Mammary epithelial cell (primary cell): ENCODE measurements around the gene TUBA4A.

ENCODE experiments used
- EZH2 ChIP-seq: IDR thresholded peaks from 2 replicates; pipeline ENCODE4 v1.6.1; 2012; ENCODE audit warnings: low read length, inconsistent platforms, borderline replicate concordance
- TF ChIP-seq, protein P1 (sequence below), 2 donors: IDR thresholded peaks in 1 of 2; conservative IDR thresholded peaks in 1 of 2; 2 replicates each; pipeline ENCODE4 v1.5.1; 2011 to 2012; ENCODE audit warnings: inconsistent platforms in 2 of 2, low read length in 2 of 2, mild to moderate bottlenecking in 2 of 2, control low read depth in 1 of 2, low read depth in 1 of 2; ENCODE audit not compliant: insufficient read depth in 1 of 2; ENCODE audit errors: extremely low read depth in 1 of 2

DNA sequence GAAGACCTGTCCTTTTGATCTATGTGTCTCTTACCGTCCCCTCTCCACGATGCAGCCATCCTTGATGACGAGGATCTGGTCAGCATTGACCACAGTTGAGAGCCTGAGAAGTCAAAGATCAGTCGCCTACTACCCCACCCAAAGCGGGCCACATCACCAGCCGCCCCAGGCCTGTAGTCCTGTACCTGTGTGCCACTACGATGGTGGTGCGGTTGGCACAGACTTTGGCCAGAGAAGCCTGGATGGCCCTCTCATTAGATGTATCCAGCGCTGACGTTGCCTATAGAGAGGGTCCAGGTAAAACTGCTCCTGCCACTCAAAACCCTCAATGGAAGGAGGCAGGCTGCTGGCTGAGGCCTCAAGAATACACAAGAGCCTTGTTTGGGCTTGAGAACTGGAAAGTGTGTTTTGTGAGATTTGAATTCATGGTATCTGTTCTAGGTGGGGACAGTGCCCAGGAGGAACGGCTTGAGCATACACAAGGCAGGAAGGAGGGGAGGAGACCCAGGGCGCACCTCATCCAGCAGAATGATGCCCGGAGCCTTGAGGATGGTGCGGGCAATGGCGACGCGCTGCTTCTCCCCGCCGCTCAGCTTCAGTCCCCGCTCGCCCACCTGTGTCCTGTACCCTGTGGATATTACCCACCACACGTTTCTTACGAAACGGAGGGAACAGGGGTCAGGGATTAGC, 43.4 kb downstream of the TUBA4A start:
- TF ChIP-seq EZH2, result no peak
- TF ChIP-seq, protein P1, sequence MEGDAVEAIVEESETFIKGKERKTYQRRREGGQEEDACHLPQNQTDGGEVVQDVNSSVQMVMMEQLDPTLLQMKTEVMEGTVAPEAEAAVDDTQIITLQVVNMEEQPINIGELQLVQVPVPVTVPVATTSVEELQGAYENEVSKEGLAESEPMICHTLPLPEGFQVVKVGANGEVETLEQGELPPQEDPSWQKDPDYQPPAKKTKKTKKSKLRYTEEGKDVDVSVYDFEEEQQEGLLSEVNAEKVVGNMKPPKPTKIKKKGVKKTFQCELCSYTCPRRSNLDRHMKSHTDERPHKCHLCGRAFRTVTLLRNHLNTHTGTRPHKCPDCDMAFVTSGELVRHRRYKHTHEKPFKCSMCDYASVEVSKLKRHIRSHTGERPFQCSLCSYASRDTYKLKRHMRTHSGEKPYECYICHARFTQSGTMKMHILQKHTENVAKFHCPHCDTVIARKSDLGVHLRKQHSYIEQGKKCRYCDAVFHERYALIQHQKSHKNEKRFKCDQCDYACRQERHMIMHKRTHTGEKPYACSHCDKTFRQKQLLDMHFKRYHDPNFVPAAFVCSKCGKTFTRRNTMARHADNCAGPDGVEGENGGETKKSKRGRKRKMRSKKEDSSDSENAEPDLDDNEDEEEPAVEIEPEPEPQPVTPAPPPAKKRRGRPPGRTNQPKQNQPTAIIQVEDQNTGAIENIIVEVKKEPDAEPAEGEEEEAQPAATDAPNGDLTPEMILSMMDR (conservative IDR thresholded peaks at IDR 0.05 in 1 of 2, IDR thresholded peaks at IDR 0.05 in 1 of 2; ENCODE audit: extremely low read depth in 1 of 2, insufficient read depth in 1 of 2, low read depth in 1 of 2, low read length in 2 of 2), result no peak
